Measurements from ENCODE around the gene TESK2. TPM values are rescaled to one million over a fixed set of nuclear protein-coding genes. Genes with fewer than 3 reads are reported as not detected.

Gene TESK2
- total RNA-seq, 5 donors from 2014 or later (not counting 1 experiment from before 2014, with no cell fraction given) = 4.3 to 7.9 (median 5.5) TPM

GRCh38 chr1:45507195-45507594 is 16.2 kb upstream of the TESK2 start:
- H3K4me1 ChIP-seq (ENCODE audit: control insufficient read depth in 1 of 2, extremely low read depth in 1 of 2, insufficient read depth in 2 of 2, low read length in 2 of 2) = no peaks in the 10 kb centered on the region
- H3K27ac Mint-ChIP-seq = peak overlapping the region in 1 of 2 donors; percentile 57
- WGBS (ENCODE audit: insufficient coverage) = 94% methylated on average over 2 of the region's 6 CpGs
- H3K36me3 ChIP-seq (ENCODE audit: control insufficient read depth in 2 of 2, extremely low read depth in 1 of 2, insufficient read depth in 1 of 2, low read length in 1 of 2) = peaks cover 4 to 35% of the 10 kb centered on the region in 2 donors
- H3K4me1 Mint-ChIP-seq = peaks cover 0 to 1% (median 0%) of the 10 kb centered on the region in 3 donors
- DNase-seq (no peak), ATAC-seq (replicated peaks in 1 of 4) (no peak)
- no peak overlapping the region for H3K27ac ChIP-seq (ENCODE audit: low read length)
- CTCF ChIA-PET = no interaction called here
- H3K27me3 ChIP-seq (replicated peaks in 1 of 2; ENCODE audit: control insufficient read depth in 2 of 2, extremely low read depth in 1 of 2, insufficient read depth in 2 of 2, low read length in 1 of 2) = no peaks in the 10 kb centered on the region
- no peak overlapping the region for H3K4me3 Mint-ChIP-seq
- H3K9me3 Mint-ChIP-seq = no peaks in the 10 kb centered on the region
- peaks cover 29% of the 10 kb centered on the region for H3K36me3 Mint-ChIP-seq
- POLR2A ChIA-PET = interaction anchor here in 1 of 2 donors (0.6 kb wide), 1 partner anchor 36 kb away, joined by 10 read pairs; no protein-coding TSS in a partner anchor
- no peaks in the 10 kb centered on the region for H3K9me3 ChIP-seq
- H3K4me3 ChIP-seq (ENCODE audit: control insufficient read depth in 1 of 2, extremely low read depth in 1 of 2, low read length in 1 of 2) = no peak overlapping the region
- no peaks in the 10 kb centered on the region for H3K27me3 Mint-ChIP-seq

- Mint-ChIP-seq H3K4me3 (no peak overlapping the region), H3K27ac (no peak overlapping the region)
- POLR2A ChIA-PET = no interaction called here
These were observed 12.7 kb upstream of the TESK2 start for GRCh38 chr1:45503462-45504360.

GRCh38 chr1:45501505-45501859 is 10.5 kb upstream of the TESK2 start:
- H3K36me3 Mint-ChIP-seq = no peaks in the 10 kb centered on the region
- H3K27me3 Mint-ChIP-seq = no peaks in the 10 kb centered on the region
- H3K27ac Mint-ChIP-seq = no peak overlapping the region
- ChIA-PET CTCF (interaction anchor here (0.6 to 2.7 kb wide), 5 partner anchors 9 to 82 kb away, joined by 3 to 35 read pairs (median 4); partner anchors contain the start of gene TESK2 (in 1 of the 2)), POLR2A (interaction anchor here (0.9 to 1.0 kb wide), 2 partner anchors 9 to 20 kb away, joined by 3 read pairs; partner anchors contain the start of gene PRDX1 (in 1 of the 2))
- peak overlapping the region in 2 of 3 donors; percentile 37 to 93 for H3K4me3 Mint-ChIP-seq
- H3K4me3 ChIP-seq (ENCODE audit: control insufficient read depth in 1 of 2, extremely low read depth in 1 of 2, low read length in 1 of 2) = no peak overlapping the region
- H3K9me3 ChIP-seq = no peaks in the 10 kb centered on the region
- H3K36me3 ChIP-seq (ENCODE audit: control insufficient read depth in 2 of 2, extremely low read depth in 1 of 2, insufficient read depth in 1 of 2, low read length in 1 of 2) = no peaks in the 10 kb centered on the region
- H3K4me1 Mint-ChIP-seq = peaks cover 28 to 37% (median 31%) of the 10 kb centered on the region in 3 donors
- H3K4me1 ChIP-seq (ENCODE audit: control insufficient read depth in 1 of 2, extremely low read depth in 1 of 2, insufficient read depth in 2 of 2, low read length in 2 of 2) = peaks cover 6 to 27% of the 10 kb centered on the region in 2 experiments
- H3K27me3 ChIP-seq (replicated peaks in 1 of 2; ENCODE audit: control insufficient read depth in 2 of 2, extremely low read depth in 1 of 2, insufficient read depth in 2 of 2, low read length in 1 of 2) = no peaks in the 10 kb centered on the region
- H3K9me3 Mint-ChIP-seq = no peaks in the 10 kb centered on the region
- no peak overlapping the region for H3K27ac ChIP-seq (ENCODE audit: low read length)
- no peak for ATAC-seq (replicated peaks in 1 of 4)
- no peak for DNase-seq
- WGBS (ENCODE audit: insufficient coverage) = 56% methylated on average over 2 of the region's 2 CpGs

More at GRCh38 chr1:45503462-45504360, 12.7 kb upstream of the TESK2 start:
- Mint-ChIP-seq H3K4me1 (peaks cover 26 to 35% (median 29%) of the 10 kb centered on the region in 3 donors), H3K36me3 (peaks cover 7% of the 10 kb centered on the region), H3K27me3 (no peaks in the 10 kb centered on the region), H3K9me3 (no peaks in the 10 kb centered on the region)
- Histone ChIP-seq H3K27me3 (replicated peaks in 1 of 2; ENCODE audit: control insufficient read depth in 2 of 2, extremely low read depth in 1 of 2, insufficient read depth in 2 of 2, low read length in 1 of 2) (no peaks in the 10 kb centered on the region), H3K9me3 (no peaks in the 10 kb centered on the region), H3K4me1 (ENCODE audit: control insufficient read depth in 1 of 2, extremely low read depth in 1 of 2, insufficient read depth in 2 of 2, low read length in 2 of 2) (peaks cover 6 to 22% of the 10 kb centered on the region in 2 experiments), H3K4me3 (ENCODE audit: control insufficient read depth in 1 of 2, extremely low read depth in 1 of 2, low read length in 1 of 2) (no peak overlapping the region), H3K27ac (ENCODE audit: low read length) (no peak overlapping the region), H3K36me3 (ENCODE audit: control insufficient read depth in 2 of 2, extremely low read depth in 1 of 2, insufficient read depth in 1 of 2, low read length in 1 of 2) (peaks cover 4 to 6% of the 10 kb centered on the region in 2 donors)
- DNase-seq (no peak), ATAC-seq (replicated peaks in 1 of 4) (no peak)
- 78% methylated on average over 7 of the region's 14 CpGs for WGBS (ENCODE audit: insufficient coverage)
- CTCF ChIA-PET = no interaction called here

GRCh38 chr1:45499415-45499769 is 8.4 kb upstream of the TESK2 start:
- Mint-ChIP-seq H3K27ac (peak overlapping the region; percentile 89 to 90), H3K4me3 (peak overlapping the region; percentile 91 to 94 (median 93)), H3K27me3 (no peaks in the 10 kb centered on the region), H3K4me1 (peaks cover 28 to 37% (median 31%) of the 10 kb centered on the region in 3 donors), H3K36me3 (no peaks in the 10 kb centered on the region), H3K9me3 (no peaks in the 10 kb centered on the region)
- Histone ChIP-seq H3K9me3 (no peaks in the 10 kb centered on the region), H3K36me3 (ENCODE audit: control insufficient read depth in 2 of 2, extremely low read depth in 1 of 2, insufficient read depth in 1 of 2, low read length in 1 of 2) (peaks cover 4 to 8% of the 10 kb centered on the region in 2 donors), H3K27me3 (replicated peaks in 1 of 2; ENCODE audit: control insufficient read depth in 2 of 2, extremely low read depth in 1 of 2, insufficient read depth in 2 of 2, low read length in 1 of 2) (no peaks in the 10 kb centered on the region), H3K4me3 (ENCODE audit: control insufficient read depth in 1 of 2, extremely low read depth in 1 of 2, low read length in 1 of 2) (peak overlapping the region; percentile 82 to 94), H3K4me1 (ENCODE audit: control insufficient read depth in 1 of 2, extremely low read depth in 1 of 2, insufficient read depth in 2 of 2, low read length in 2 of 2) (peaks cover 6 to 27% of the 10 kb centered on the region in 2 experiments), H3K27ac (ENCODE audit: low read length) (peak overlapping the region; percentile 66)
- DNase-seq (no peak), ATAC-seq (replicated peaks in 1 of 4) (peak in 1 of 4 experiments; percentile 5)
- POLR2A ChIA-PET = interaction anchor here (1.0 to 1.6 kb wide), 8 partner anchors 8 to 187 kb away, joined by 3 to 9 read pairs (median 4); partner anchors contain the start of genes GPBP1L1 (in 1 of the 2), MUTYH (in 1 of the 2), PRDX1 (in 1 of the 2) and TOE1 (in 1 of the 2)
- CTCF ChIA-PET = interaction anchor here (0.6 to 2.7 kb wide), 8 partner anchors 8 to 772 kb away, joined by 3 to 35 read pairs (median 12); partner anchors contain the start of genes EIF2B3 (in 1 of the 2), MUTYH (in 1 of the 2), TESK2 (in 1 of the 2) and TOE1 (in 1 of the 2)
- 4% methylated on average over 6 of the region's 7 CpGs for WGBS (ENCODE audit: insufficient coverage)

GRCh38 chr1:45498279-45498678 is 7.3 kb upstream of the TESK2 start:
- H3K9me3 ChIP-seq = no peaks in the 10 kb centered on the region
- CTCF ChIA-PET = interaction anchor here (0.6 to 1.1 kb wide), 2 partner anchors 50 to 485 kb away, joined by 3 to 8 read pairs; no protein-coding TSS in a partner anchor

More at GRCh38 chr1:45498279-45498678, 7.3 kb upstream of the TESK2 start:
- Histone ChIP-seq H3K4me3 (ENCODE audit: control insufficient read depth in 1 of 2, extremely low read depth in 1 of 2, low read length in 1 of 2) (no peak overlapping the region), H3K36me3 (ENCODE audit: control insufficient read depth in 2 of 2, extremely low read depth in 1 of 2, insufficient read depth in 1 of 2, low read length in 1 of 2) (peaks cover 4 to 8% of the 10 kb centered on the region in 2 donors), H3K27me3 (replicated peaks in 1 of 2; ENCODE audit: control insufficient read depth in 2 of 2, extremely low read depth in 1 of 2, insufficient read depth in 2 of 2, low read length in 1 of 2) (no peaks in the 10 kb centered on the region), H3K27ac (ENCODE audit: low read length) (no peak overlapping the region), H3K4me1 (ENCODE audit: control insufficient read depth in 1 of 2, extremely low read depth in 1 of 2, insufficient read depth in 2 of 2, low read length in 2 of 2) (peaks cover 6 to 27% of the 10 kb centered on the region in 2 experiments)
- Mint-ChIP-seq H3K9me3 (no peaks in the 10 kb centered on the region), H3K27me3 (no peaks in the 10 kb centered on the region), H3K4me3 (peak overlapping the region in 2 of 3 donors; percentile 93 to 94), H3K4me1 (peaks cover 28 to 37% (median 31%) of the 10 kb centered on the region in 3 donors), H3K36me3 (no peaks in the 10 kb centered on the region), H3K27ac (no peak overlapping the region)
- no peak for DNase-seq
- ATAC-seq (replicated peaks in 1 of 4) = no peak
- POLR2A ChIA-PET = interaction anchor here in 1 of 2 donors (0.5 kb wide), 1 partner anchor 195 kb away, joined by 3 read pairs; no protein-coding TSS in a partner anchor
